ENCODE data around the gene CCDC8. TPM values are rescaled to one million over a fixed set of nuclear protein-coding genes. Genes with fewer than 3 reads are reported as not detected.

The CCDC8 gene
- polyA plus RNA-seq, 1 donor from 2014 or later, result 0.84 TPM

GRCh38 chr19:46364359-46364758 is 49.0 kb downstream of the CCDC8 start:
- H2AFZ ChIP-seq (ENCODE audit: low read depth, low read length), result no peak overlapping the region
- H3K36me3 ChIP-seq (ENCODE audit: insufficient read depth, low read length), result peaks cover 6% of the 10 kb centered on the region
- H3K27ac ChIP-seq (ENCODE audit: low read length), result no peak overlapping the region

GRCh38 chr19:46361915-46362314 is 51.4 kb downstream of the CCDC8 start:
- Histone ChIP-seq H3F3A (ENCODE audit: insufficient read depth, low read length, poor library complexity, severe bottlenecking) (no peaks in the 10 kb centered on the region), H3K9ac (ENCODE audit: low read length) (no peak overlapping the region), H3K27ac (ENCODE audit: low read length) (no peak overlapping the region), H2AFZ (ENCODE audit: low read depth, low read length) (no peak overlapping the region), H3K27me3 (ENCODE audit: insufficient read depth, low read depth, low read length) (no peaks in the 10 kb centered on the region), H3K9me3 (ENCODE audit: low read length) (no peaks in the 10 kb centered on the region), H3K36me3 (ENCODE audit: insufficient read depth, low read length) (peaks cover 6% of the 10 kb centered on the region), H3K79me2 (replicated peaks; ENCODE audit: insufficient read depth, low read length) (peaks cover 4% of the 10 kb centered on the region), H4K20me1 (ENCODE audit: insufficient read depth) (no peaks in the 10 kb centered on the region), H3K4me2 (ENCODE audit: low read length) (no peak overlapping the region), H3K4me3 (ENCODE audit: low read length) (no peak overlapping the region), H3K9me2 (ENCODE audit: insufficient read depth, low read length) (no peaks in the 10 kb centered on the region)
- TF ChIP-seq EP300 (conservative IDR thresholded peaks at IDR 0.05; ENCODE audit: poor library complexity, severe bottlenecking) (no peak), REST (IDR thresholded peaks at IDR 0.05; ENCODE audit: borderline replicate concordance) (no peak), TAF1 (IDR thresholded peaks at IDR 0.05; ENCODE audit: low read depth) (no peak), POLR2AphosphoS5 (IDR thresholded peaks at IDR 0.05) (no peak), SMC3 (conservative IDR thresholded peaks at IDR 0.05; ENCODE audit: poor library complexity) (no peak), RAD21 (conservative IDR thresholded peaks at IDR 0.05) (no peak), EZH2 (IDR thresholded peaks at IDR 0.05; ENCODE audit: borderline replicate concordance, insufficient read depth, low read length, poor library complexity, severe bottlenecking) (no peak)
- TF ChIP-seq, protein P1, sequence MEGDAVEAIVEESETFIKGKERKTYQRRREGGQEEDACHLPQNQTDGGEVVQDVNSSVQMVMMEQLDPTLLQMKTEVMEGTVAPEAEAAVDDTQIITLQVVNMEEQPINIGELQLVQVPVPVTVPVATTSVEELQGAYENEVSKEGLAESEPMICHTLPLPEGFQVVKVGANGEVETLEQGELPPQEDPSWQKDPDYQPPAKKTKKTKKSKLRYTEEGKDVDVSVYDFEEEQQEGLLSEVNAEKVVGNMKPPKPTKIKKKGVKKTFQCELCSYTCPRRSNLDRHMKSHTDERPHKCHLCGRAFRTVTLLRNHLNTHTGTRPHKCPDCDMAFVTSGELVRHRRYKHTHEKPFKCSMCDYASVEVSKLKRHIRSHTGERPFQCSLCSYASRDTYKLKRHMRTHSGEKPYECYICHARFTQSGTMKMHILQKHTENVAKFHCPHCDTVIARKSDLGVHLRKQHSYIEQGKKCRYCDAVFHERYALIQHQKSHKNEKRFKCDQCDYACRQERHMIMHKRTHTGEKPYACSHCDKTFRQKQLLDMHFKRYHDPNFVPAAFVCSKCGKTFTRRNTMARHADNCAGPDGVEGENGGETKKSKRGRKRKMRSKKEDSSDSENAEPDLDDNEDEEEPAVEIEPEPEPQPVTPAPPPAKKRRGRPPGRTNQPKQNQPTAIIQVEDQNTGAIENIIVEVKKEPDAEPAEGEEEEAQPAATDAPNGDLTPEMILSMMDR (IDR thresholded peaks at IDR 0.05; ENCODE audit: poor library complexity, severe bottlenecking), result no peak

More at GRCh38 chr19:46364359-46364758, 49.0 kb downstream of the CCDC8 start:
- no peaks in the 10 kb centered on the region for H3K9me3 ChIP-seq (ENCODE audit: low read length)
- H3K27me3 ChIP-seq (ENCODE audit: insufficient read depth, low read depth, low read length), result no peaks in the 10 kb centered on the region
- H3K9me2 ChIP-seq (ENCODE audit: insufficient read depth, low read length), result no peaks in the 10 kb centered on the region
- no peaks in the 10 kb centered on the region for H3F3A ChIP-seq (ENCODE audit: insufficient read depth, low read length, poor library complexity, severe bottlenecking)
- peaks cover 4% of the 10 kb centered on the region for H3K79me2 ChIP-seq (replicated peaks; ENCODE audit: insufficient read depth, low read length)
- no peak overlapping the region for H3K4me2 ChIP-seq (ENCODE audit: low read length)
- H3K4me3 ChIP-seq (ENCODE audit: low read length), result no peak overlapping the region
- TF ChIP-seq EP300 (conservative IDR thresholded peaks at IDR 0.05; ENCODE audit: poor library complexity, severe bottlenecking) (no peak), SMC3 (conservative IDR thresholded peaks at IDR 0.05; ENCODE audit: poor library complexity) (no peak), POLR2AphosphoS5 (IDR thresholded peaks at IDR 0.05) (no peak), TAF1 (IDR thresholded peaks at IDR 0.05; ENCODE audit: low read depth) (no peak), EZH2 (IDR thresholded peaks at IDR 0.05; ENCODE audit: borderline replicate concordance, insufficient read depth, low read length, poor library complexity, severe bottlenecking) (no peak), MXI1 (conservative IDR thresholded peaks at IDR 0.05; ENCODE audit: poor library complexity, severe bottlenecking) (no peak), REST (IDR thresholded peaks at IDR 0.05; ENCODE audit: borderline replicate concordance) (no peak), RAD21 (conservative IDR thresholded peaks at IDR 0.05) (no peak)
- TF ChIP-seq, protein P1 (IDR thresholded peaks at IDR 0.05; ENCODE audit: poor library complexity, severe bottlenecking), result no peak
- H4K20me1 ChIP-seq (ENCODE audit: insufficient read depth), result no peaks in the 10 kb centered on the region
- H3K9ac ChIP-seq (ENCODE audit: low read length), result no peak overlapping the region

Data from neural cell (in vitro differentiated cells).